Measurements from ENCODE around the gene XRN2.

XRN2 gene, protein sequence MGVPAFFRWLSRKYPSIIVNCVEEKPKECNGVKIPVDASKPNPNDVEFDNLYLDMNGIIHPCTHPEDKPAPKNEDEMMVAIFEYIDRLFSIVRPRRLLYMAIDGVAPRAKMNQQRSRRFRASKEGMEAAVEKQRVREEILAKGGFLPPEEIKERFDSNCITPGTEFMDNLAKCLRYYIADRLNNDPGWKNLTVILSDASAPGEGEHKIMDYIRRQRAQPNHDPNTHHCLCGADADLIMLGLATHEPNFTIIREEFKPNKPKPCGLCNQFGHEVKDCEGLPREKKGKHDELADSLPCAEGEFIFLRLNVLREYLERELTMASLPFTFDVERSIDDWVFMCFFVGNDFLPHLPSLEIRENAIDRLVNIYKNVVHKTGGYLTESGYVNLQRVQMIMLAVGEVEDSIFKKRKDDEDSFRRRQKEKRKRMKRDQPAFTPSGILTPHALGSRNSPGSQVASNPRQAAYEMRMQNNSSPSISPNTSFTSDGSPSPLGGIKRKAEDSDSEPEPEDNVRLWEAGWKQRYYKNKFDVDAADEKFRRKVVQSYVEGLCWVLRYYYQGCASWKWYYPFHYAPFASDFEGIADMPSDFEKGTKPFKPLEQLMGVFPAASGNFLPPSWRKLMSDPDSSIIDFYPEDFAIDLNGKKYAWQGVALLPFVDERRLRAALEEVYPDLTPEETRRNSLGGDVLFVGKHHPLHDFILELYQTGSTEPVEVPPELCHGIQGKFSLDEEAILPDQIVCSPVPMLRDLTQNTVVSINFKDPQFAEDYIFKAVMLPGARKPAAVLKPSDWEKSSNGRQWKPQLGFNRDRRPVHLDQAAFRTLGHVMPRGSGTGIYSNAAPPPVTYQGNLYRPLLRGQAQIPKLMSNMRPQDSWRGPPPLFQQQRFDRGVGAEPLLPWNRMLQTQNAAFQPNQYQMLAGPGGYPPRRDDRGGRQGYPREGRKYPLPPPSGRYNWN

DNA sequence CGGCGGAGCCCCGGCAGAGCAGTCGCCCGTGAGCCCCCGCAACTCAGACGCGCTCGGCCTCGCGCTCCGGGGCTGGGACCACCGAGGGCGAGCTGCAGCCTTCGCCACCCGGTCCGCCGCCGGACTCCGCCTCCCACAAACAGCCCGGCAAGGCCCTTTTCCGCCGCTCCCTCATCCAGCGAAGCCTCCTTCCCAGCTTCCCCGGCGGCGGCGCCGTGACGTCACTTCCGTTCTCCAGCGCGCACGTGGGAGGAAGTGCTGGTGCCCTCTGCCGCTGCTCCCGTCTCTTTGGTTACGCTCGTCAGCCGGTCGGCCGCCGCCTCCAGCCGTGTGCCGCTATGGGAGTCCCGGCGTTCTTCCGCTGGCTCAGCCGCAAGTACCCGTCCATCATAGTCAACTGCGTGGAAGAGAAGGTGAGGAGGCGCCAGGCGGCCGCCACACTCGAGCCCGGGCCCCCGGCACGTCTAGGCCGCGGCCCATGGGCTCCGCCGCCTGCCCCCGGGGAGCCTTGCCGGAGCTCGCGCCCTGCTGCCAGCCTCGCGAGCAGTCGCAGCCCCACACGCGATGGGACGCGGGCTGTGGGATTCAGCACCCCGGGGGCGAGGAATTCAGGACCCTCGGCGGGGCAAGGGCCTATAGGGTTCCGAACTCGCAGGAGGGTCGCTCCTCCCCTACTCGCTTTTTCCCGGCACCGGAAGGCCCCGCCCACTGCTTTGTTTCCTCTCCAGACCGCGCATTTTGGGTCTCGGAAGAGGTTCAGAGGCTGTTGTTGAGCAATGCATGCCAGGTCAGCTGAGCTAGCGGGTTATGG lies at the start of gene XRN2:
Gene XRN2 (plus strand): TSS at position 271 of the 811 bp plus-strand sequence. CDS start 68 bp downstream, at position 339.
- peak; percentile 94 to 97 (median 96) for DNase-seq (ENCODE audit: low read depth in 2 of 3, low spot score in 1 of 3)

GRCh38 chr20:21257192-21257591 lies 45.9 kb upstream of the XRN2 start:
- DNase-seq (ENCODE audit: low read depth in 2 of 3, low spot score in 1 of 3), result no peak

GRCh38 chr20:21258411-21258810 lies 44.7 kb upstream of the XRN2 start:
- DNase-seq (ENCODE audit: low read depth in 2 of 3, low spot score in 1 of 3), result no peak

DNA sequence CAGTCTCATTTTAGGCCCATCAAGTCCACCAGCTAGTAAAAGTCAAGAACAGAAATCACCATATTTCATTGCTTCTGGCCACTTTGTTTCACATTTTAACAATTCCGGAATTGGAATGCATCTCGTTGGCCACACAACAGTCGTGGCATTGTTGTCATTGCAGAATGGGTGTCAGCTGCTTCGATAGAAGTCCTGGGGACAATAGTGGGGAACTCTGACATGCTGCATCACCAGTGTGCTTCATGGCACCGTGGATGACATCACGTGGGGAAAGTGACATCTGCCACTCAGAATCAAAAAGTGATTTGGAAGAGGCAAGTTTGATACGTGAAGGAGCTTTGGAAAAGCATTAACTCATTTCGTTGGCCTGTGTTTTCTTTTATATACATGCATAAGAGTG lies 43.8 kb upstream of the XRN2 start:
- no peak for DNase-seq (ENCODE audit: low read depth in 2 of 3, low spot score in 1 of 3)

- no peak for DNase-seq (ENCODE audit: low read depth in 2 of 3, low spot score in 1 of 3)
These were observed 40.3 kb upstream of the XRN2 start for GRCh38 chr20:21262812-21263211.

DNA sequence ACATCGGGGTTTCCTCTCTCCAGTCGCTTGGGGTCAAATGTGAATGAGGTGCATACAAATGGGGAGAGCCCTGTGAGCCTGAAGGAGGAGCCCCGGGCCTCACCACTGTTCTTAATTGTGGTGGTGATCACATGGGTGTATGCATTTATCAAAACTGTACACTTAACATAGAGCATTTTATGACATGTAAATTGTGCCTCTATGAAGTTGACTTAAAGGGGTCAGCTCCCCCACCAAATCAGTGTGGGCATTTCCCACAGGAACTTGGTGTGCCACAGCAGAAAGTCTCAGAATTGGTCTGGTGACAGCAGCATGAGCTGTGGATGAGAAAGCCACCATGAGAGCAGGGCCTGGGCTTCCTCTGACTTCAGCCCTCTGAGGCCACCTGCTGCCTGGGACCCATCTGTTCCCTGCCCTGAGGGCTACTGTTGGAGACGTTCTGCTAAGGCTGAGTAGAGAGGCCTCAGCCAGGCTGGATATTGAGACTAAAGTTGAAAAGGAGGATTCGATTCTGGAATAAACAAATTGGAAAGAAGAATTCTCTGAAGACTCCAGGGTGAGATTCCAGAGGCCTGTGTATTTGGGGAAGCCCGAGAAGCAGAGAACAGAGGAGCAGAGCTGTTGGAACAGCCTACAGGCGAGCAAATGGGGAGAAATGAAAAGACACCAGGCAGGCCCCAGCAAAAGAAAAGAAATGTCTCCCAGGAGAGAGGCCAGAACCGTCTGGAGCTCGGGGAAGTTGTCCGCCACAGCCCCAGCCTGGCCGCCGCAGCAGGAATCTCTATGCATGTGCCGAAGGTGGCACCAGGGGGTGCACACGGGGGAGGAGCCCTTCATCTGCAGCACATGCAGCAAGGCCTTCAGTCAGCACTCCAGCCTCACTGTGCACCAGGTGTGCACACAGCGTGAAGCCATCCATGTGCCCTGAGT lies 37.6 kb upstream of the XRN2 start:
- DNase-seq (ENCODE audit: low read depth in 2 of 3, low spot score in 1 of 3), result no peak

DNA sequence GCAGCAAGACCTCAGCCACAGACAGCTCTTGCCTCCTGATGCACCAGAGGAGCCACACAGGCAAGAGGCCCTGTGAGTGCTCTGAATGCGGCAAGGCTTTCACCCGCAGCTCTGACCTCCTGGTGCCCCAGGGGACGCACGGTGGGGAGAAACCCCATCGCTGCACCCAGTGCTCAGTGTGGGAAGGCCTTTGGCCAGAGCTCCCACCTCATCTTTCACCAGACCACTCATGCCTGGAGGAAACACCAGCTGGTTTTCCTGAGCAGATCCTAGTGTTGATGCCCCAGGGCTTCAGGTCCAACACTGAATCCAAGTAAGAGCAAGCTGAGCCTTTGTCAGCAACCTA lies 37.0 kb upstream of the XRN2 start:
- no peak for DNase-seq (ENCODE audit: low read depth in 2 of 3, low spot score in 1 of 3)

GRCh38 chr20:21269772-21270171 lies 33.4 kb upstream of the XRN2 start:
- no peak for DNase-seq (ENCODE audit: low read depth in 2 of 3, low spot score in 1 of 3)

GRCh38 chr20:21270806-21271205 lies 32.3 kb upstream of the XRN2 start:
- DNase-seq (ENCODE audit: low read depth in 2 of 3, low spot score in 1 of 3), result no peak

- DNase-seq (ENCODE audit: low read depth in 2 of 3, low spot score in 1 of 3), result no peak
These were observed 30.9 kb upstream of the XRN2 start for GRCh38 chr20:21272279-21272678.

- no peak for DNase-seq (ENCODE audit: low read depth in 2 of 3, low spot score in 1 of 3)
These were observed 30.5 kb upstream of the XRN2 start for GRCh38 chr20:21272679-21273078.

DNA sequence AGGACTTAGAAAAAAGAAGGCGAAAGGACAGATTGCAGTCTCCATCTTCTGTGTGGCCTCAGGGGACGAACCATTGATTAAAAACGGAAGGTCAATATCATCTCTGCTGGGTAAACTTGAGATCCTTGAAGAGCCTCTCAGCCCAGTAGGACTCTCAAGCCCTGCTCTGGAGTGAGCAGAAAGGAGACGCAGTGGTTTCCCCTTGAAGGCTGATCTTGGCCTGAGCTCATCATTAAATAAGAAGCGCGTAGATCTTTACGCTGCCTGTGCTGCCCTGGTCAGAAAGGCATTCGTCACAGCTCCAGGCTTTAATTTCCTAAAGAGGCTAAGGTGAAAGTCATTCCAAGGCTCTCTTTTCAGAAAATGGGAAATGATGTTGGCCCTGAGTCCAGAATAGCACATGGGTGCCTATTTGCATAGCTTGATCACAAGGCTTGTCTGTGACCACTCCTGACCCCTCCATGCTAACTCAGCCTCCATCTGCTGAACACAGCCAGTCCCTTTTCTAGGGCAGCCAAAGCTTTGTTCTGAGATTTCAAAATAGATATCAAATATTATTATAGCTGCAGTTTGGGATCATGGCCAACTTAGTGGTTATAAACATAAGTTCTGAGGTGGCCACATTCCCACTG lies 29.3 kb upstream of the XRN2 start:
- DNase-seq (ENCODE audit: low read depth in 2 of 3, low spot score in 1 of 3), result no peak

- DNase-seq (ENCODE audit: low read depth in 2 of 3, low spot score in 1 of 3), result no peak
These were observed 24.3 kb upstream of the XRN2 start for GRCh38 chr20:21278829-21279228.

- DNase-seq (ENCODE audit: low read depth in 2 of 3, low spot score in 1 of 3), result no peak
These were observed 23.2 kb upstream of the XRN2 start for GRCh38 chr20:21279706-21280521.

- no peak for DNase-seq (ENCODE audit: low read depth in 2 of 3, low spot score in 1 of 3)
These were observed 22.6 kb upstream of the XRN2 start for GRCh38 chr20:21280522-21281016.

- no peak for DNase-seq (ENCODE audit: low read depth in 2 of 3, low spot score in 1 of 3)
These were observed 16.4 kb upstream of the XRN2 start for GRCh38 chr20:21286775-21287174.

- no peak for DNase-seq (ENCODE audit: low read depth in 2 of 3, low spot score in 1 of 3)
These were observed 14.4 kb upstream of the XRN2 start for GRCh38 chr20:21288587-21289370.

DNA sequence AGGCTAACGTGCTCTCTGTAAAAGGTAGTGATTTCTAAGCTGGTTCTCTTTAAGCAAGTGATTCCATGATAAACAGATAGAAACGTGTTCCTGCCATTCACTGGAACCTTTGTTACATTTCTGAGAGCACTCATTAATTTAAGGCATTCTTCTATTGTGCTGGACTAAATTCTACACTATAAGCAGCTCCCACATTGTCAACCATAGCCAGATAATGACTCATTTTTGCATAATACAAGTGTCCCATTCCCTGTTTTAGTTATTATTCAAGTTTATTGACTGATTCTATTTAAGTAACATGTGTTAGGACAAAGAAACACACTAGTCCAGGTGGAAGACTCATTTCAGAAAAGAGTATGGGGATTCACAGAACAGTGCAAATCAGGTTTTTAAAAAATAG lies 13.5 kb upstream of the XRN2 start:
- DNase-seq (ENCODE audit: low read depth in 2 of 3, low spot score in 1 of 3), result no peak

Measured in stimulated activated CD4-positive, alpha-beta T cell treated with anti-CD3 and anti-CD28 coated beads, Interleukin-12 subunit alpha, Interleukin-12 subunit beta, amount 100 ng/mL, for 48 hours (primary cell).